C4-2B (cell line): ENCODE results near the gene CXCR5.

Experiments used
- ZFX ChIP-seq: fragments of 450-650 bp; IDR thresholded peaks from 2 replicates; pipeline ENCODE4 v1.6.1; 2017
- TF ChIP-seq, protein P1 (sequence below): fragments of 450-650 bp; conservative IDR thresholded peaks from 2 replicates; pipeline ENCODE4 v1.5.1; 2017; ENCODE audit warnings: mild to moderate bottlenecking

GRCh38 chr11:118914178-118914918, 30.7 kb downstream of the CXCR5 start:
- TF ChIP-seq, protein P1, sequence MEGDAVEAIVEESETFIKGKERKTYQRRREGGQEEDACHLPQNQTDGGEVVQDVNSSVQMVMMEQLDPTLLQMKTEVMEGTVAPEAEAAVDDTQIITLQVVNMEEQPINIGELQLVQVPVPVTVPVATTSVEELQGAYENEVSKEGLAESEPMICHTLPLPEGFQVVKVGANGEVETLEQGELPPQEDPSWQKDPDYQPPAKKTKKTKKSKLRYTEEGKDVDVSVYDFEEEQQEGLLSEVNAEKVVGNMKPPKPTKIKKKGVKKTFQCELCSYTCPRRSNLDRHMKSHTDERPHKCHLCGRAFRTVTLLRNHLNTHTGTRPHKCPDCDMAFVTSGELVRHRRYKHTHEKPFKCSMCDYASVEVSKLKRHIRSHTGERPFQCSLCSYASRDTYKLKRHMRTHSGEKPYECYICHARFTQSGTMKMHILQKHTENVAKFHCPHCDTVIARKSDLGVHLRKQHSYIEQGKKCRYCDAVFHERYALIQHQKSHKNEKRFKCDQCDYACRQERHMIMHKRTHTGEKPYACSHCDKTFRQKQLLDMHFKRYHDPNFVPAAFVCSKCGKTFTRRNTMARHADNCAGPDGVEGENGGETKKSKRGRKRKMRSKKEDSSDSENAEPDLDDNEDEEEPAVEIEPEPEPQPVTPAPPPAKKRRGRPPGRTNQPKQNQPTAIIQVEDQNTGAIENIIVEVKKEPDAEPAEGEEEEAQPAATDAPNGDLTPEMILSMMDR: no peak
- no peak for TF ChIP-seq ZFX
